ENCODE measurements around the gene DOC2B. TPM values are rescaled to one million over a fixed set of nuclear protein-coding genes. Genes with fewer than 3 reads are reported as not detected.
A peak's percentile ranks its signal among the peaks of the same experiment; 100 is the strongest.
"Not testable (repeated sequence)": the region's sequence is repeated elsewhere in the genome, so short reads cannot be mapped to it uniquely, and the experiment has no call there.

The DOC2B gene
- total and polyA plus RNA-seq, 10 donors: 0.91 to 17.0 (median 7.1) TPM

DNA sequence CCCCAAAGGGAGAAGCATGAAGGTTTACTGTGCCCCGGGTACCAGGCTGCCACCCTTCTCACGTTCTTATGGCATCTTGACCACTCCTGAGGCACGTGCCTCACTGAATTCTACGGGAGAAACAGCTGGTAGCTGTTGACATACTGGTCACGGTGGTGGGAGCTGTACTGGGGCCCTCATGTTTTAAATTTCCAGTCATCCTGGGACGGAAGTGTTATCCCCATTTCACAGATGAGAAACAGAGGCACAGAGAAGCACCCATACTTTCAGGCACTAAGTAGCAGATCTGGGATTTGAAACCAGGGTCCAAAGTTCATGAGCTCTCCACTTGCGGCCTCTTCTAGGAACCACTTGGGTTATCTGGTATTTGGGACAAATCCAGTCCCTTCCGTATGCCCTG lies 26.3 kb upstream of the DOC2B start:
- WGBS, 5 donors: 87 to 95% (median 89%) methylated on average over 8 of the region's 8 CpGs
- intact Hi-C loops (cut with DNase I; ENCODE audit: low total_unique reads): no loop called here
- no peak overlapping the region for H3K27ac ChIP-seq
- peaks cover 0 to 26% (median 9%) of the 10 kb centered on the region in 6 donors for H3K36me3 ChIP-seq
- DNase-seq: no peak
- H3K4me3 ChIP-seq: no peak overlapping the region
- TF ChIP-seq, protein P1, sequence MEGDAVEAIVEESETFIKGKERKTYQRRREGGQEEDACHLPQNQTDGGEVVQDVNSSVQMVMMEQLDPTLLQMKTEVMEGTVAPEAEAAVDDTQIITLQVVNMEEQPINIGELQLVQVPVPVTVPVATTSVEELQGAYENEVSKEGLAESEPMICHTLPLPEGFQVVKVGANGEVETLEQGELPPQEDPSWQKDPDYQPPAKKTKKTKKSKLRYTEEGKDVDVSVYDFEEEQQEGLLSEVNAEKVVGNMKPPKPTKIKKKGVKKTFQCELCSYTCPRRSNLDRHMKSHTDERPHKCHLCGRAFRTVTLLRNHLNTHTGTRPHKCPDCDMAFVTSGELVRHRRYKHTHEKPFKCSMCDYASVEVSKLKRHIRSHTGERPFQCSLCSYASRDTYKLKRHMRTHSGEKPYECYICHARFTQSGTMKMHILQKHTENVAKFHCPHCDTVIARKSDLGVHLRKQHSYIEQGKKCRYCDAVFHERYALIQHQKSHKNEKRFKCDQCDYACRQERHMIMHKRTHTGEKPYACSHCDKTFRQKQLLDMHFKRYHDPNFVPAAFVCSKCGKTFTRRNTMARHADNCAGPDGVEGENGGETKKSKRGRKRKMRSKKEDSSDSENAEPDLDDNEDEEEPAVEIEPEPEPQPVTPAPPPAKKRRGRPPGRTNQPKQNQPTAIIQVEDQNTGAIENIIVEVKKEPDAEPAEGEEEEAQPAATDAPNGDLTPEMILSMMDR (IDR thresholded peaks at IDR 0.05 in 8 of 11, conservative IDR thresholded peaks at IDR 0.05 in 3 of 11): no peak
- TF ChIP-seq POLR2A (IDR thresholded peaks at IDR 0.05) (no peak), POLR2AphosphoS5 (IDR thresholded peaks at IDR 0.05) (no peak)
- H3K4me1 ChIP-seq: peaks cover 0 to 16% (median 8%) of the 10 kb centered on the region in 6 donors
- peaks cover 0 to 11% (median 0%) of the 10 kb centered on the region in 8 donors for H3K9me3 ChIP-seq
- H3K27me3 ChIP-seq (replicated peaks in 1 of 7): peaks cover 0 to 6% (median 0%) of the 10 kb centered on the region in 7 donors

DNA sequence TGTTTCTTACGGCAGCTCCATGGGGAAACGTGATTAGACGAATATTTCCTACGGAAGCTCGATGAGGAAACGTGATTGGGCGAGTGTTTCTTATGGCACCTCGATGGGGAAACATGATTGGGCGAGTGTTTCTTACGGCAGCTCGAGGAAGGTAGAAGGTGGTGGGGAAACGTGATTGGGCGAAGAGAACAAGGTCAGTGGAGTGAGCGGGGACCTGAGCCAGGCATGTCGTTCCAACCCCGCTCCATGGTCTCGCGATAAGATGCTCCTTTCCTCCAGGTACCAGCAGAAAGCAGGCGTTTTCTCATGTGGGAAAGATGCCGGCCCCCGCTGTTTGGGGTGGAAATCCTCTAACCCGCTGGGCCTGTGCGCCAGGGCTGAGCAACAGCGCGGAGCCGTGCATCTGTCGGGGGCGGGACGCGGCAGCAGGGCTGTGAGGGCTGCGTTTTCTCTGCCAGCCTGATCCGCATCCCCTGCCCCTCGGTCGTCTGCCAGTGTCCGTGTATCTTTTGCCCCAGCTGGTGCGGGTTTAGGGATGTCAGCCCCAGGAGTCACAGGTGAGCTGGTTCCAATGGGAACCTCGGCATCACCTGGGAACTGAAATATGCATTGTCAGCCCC lies 25.6 kb upstream of the DOC2B start:
- TF ChIP-seq, protein P1 (IDR thresholded peaks at IDR 0.05 in 8 of 11, conservative IDR thresholded peaks at IDR 0.05 in 3 of 11): no peak
- TF ChIP-seq POLR2A (IDR thresholded peaks at IDR 0.05) (no peak), POLR2AphosphoS5 (IDR thresholded peaks at IDR 0.05) (no peak)
- peaks cover 0 to 16% (median 8%) of the 10 kb centered on the region in 6 donors for H3K4me1 ChIP-seq
- H3K4me3 ChIP-seq: no peak overlapping the region
- H3K27ac ChIP-seq: no peak overlapping the region
- peaks cover 0 to 11% (median 0%) of the 10 kb centered on the region in 8 donors for H3K9me3 ChIP-seq
- peaks cover 0 to 19% (median 4%) of the 10 kb centered on the region in 6 donors for H3K36me3 ChIP-seq
- DNase-seq: peak; percentile 45
- 70 to 96% (median 93%) methylated on average over 18 to 37 of the region's 37 CpGs for WGBS, 5 donors
- intact Hi-C loops (cut with DNase I; ENCODE audit: low total_unique reads): no loop called here
- peaks cover 0 to 6% (median 0%) of the 10 kb centered on the region in 7 donors for H3K27me3 ChIP-seq (replicated peaks in 1 of 7)

DNA sequence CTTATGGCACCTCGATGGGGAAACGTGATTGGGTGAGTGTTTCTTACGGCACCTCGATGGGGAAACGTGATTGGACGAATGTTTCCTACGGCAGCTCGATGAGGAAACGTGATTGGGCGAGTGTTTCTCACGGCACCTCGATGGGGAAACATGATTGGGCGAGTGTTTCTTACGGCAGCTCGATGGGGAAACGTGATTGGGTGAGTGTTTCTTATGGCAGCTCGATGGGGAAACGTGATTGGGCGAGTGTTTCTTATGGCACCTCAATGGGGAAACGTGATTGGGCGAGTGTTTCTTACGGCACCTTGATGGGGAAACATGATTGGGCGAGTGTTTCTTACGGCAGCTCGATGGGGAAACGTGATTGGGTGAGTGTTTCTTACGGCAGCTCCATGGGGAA lies 25.0 kb upstream of the DOC2B start:
- intact Hi-C loops (cut with DNase I; ENCODE audit: low total_unique reads): not testable (repeated sequence)
- 92 to 96% (median 94%) methylated on average over 27 of the region's 27 CpGs for WGBS, 5 donors
- peak; percentile 2 for DNase-seq

DNA sequence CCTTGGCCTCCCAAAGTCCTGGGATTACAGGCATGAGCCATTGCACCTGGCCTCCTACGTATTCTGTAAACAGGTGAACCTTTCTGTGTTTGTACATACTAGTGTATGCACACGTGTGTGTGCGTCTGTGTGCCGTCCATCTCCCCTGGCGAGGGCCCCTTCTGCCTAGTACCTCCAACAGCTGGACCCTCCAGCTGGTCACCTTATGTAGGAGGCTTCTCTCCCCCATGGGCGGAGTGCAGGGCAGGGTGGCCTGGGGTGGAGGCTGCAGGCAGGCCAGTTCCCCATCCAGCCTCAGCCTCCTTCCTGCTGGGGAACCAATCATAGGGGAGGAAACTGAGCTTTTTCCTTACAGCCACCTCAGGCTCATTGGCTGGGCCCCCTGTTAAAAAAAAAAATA lies 24.4 kb upstream of the DOC2B start:
- intact Hi-C loops (cut with DNase I; ENCODE audit: low total_unique reads): no loop called here
- DNase-seq: peak; percentile 42
- TF ChIP-seq, protein P1 (IDR thresholded peaks at IDR 0.05 in 8 of 11, conservative IDR thresholded peaks at IDR 0.05 in 3 of 11): no peak
- peak in 1 of 3 donors; percentile 10 for TF ChIP-seq POLR2AphosphoS5 (IDR thresholded peaks at IDR 0.05)
- Histone ChIP-seq H3K4me1 (peaks cover 0 to 20% (median 8%) of the 10 kb centered on the region in 6 donors), H3K4me3 (no peak overlapping the region), H3K36me3 (peaks cover 0 to 7% (median 0%) of the 10 kb centered on the region in 6 donors), H3K27ac (peak overlapping the region in 1 of 8 donors; percentile 34), H3K27me3 (replicated peaks in 1 of 7) (peaks cover 0 to 6% (median 0%) of the 10 kb centered on the region in 7 donors), H3K9me3 (peaks cover 0 to 11% (median 0%) of the 10 kb centered on the region in 8 donors)
- 87 to 93% (median 89%) methylated on average over 6 of the region's 6 CpGs for WGBS, 5 donors

More for the DNA sequence above, 25.0 kb upstream of the DOC2B start:
- H3K27ac ChIP-seq; H3K27me3 ChIP-seq (replicated peaks in 1 of 7); H3K4me3 ChIP-seq: not testable (repeated sequence)
- peaks cover 0 to 13% (median 1%) of the 10 kb centered on the region in 6 donors for H3K36me3 ChIP-seq
- peaks cover 0 to 11% (median 0%) of the 10 kb centered on the region in 8 donors for H3K9me3 ChIP-seq
- H3K4me1 ChIP-seq: peaks cover 0 to 16% (median 8%) of the 10 kb centered on the region in 6 donors
